ENCODE results near the gene SLC16A10. TPM values are rescaled to one million over a fixed set of nuclear protein-coding genes. Genes with fewer than 3 reads are reported as not detected.

The SLC16A10 gene
- total RNA-seq, 1 experiment from 2014 or later: 0.18 TPM

GRCh38 chr6:111231090-111231459 is 143.8 kb downstream of the SLC16A10 start:
- ChIA-PET POLR2A (no interaction called here), CTCF (no interaction called here)

GRCh38 chr6:111237852-111238251 is 150.5 kb downstream of the SLC16A10 start:
- ChIA-PET CTCF (interaction anchor here (0.5 to 0.7 kb wide), 2 partner anchors 21 to 488 kb away, joined by 3 read pairs; a partner anchor contains a TSS), POLR2A (no interaction called here)
- intact Hi-C loops (cut with micrococcal nuclease; ENCODE audit: unreplicated experiment) (no loop called here), in situ Hi-C loops (cut with HindIII; ENCODE audit: low pct_unique_long_range_greater_than_20kb, low sequenced_read_pairs) (no loop called here)
- H3K4me3 ChIP-seq (ENCODE audit: low read depth in 2 of 2, low read length in 2 of 2): no peak overlapping the region
- no peaks in the 10 kb centered on the region for H3K27me3 ChIP-seq (ENCODE audit: control insufficient read depth, insufficient read depth, low read length)
- H3K27ac ChIP-seq (ENCODE audit: low read length): no peak overlapping the region
- 0 out of 2 replicates have a peak, but pooled peaks cover 4% of the 10 kb centered on the region for H3K4me1 ChIP-seq (ENCODE audit: control insufficient read depth, insufficient read depth, low read length)
- no peak for TF ChIP-seq CTCF (IDR thresholded peaks at IDR 0.05)
- TF ChIP-seq TCF7L2 (IDR thresholded peaks at IDR 0.05; ENCODE audit: low read depth, low read length): no peak
- no peak for TF ChIP-seq SIN3A (IDR thresholded peaks at IDR 0.05; ENCODE audit: borderline replicate concordance, insufficient read depth, low read depth, low read length)
- BruUV-seq (replicated peaks): no TSS peak
- DNase-seq (ENCODE audit: low read depth, low spot score) (no peak), ATAC-seq (no peak)
- H3K9me3 ChIP-seq (ENCODE audit: control insufficient read depth, insufficient read depth, low read depth, low read length): no peaks in the 10 kb centered on the region
- no peaks in the 10 kb centered on the region for H3K36me3 ChIP-seq (ENCODE audit: control insufficient read depth, insufficient read depth, low read length)

More at GRCh38 chr6:111231090-111231459, 143.8 kb downstream of the SLC16A10 start:
- H3K4me3 ChIP-seq (ENCODE audit: low read depth in 2 of 2, low read length in 2 of 2): no peak overlapping the region
- no peaks in the 10 kb centered on the region for H3K4me1 ChIP-seq (ENCODE audit: control insufficient read depth, insufficient read depth, low read length)
- ATAC-seq (no peak), DNase-seq (ENCODE audit: low read depth, low spot score) (no peak)
- H3K9me3 ChIP-seq (ENCODE audit: control insufficient read depth, insufficient read depth, low read depth, low read length): no peaks in the 10 kb centered on the region
- intact Hi-C loops (cut with micrococcal nuclease; ENCODE audit: unreplicated experiment) (no loop called here), in situ Hi-C loops (cut with HindIII; ENCODE audit: low pct_unique_long_range_greater_than_20kb, low sequenced_read_pairs) (no loop called here)
- 0 out of 2 replicates have a peak, but pooled peaks cover 5% of the 10 kb centered on the region for H3K27me3 ChIP-seq (ENCODE audit: control insufficient read depth, insufficient read depth, low read length)
- TF ChIP-seq TCF7L2 (IDR thresholded peaks at IDR 0.05; ENCODE audit: low read depth, low read length) (no peak), SIN3A (IDR thresholded peaks at IDR 0.05; ENCODE audit: borderline replicate concordance, insufficient read depth, low read depth, low read length) (no peak), POLR2AphosphoS5 (IDR thresholded peaks at IDR 0.05; ENCODE audit: low read depth, low read length) (no peak), CTCF (IDR thresholded peaks at IDR 0.05) (no peak), REST (IDR thresholded peaks at IDR 0.05; ENCODE audit: insufficient read depth in 1 of 2, low read depth in 2 of 2, low read length in 1 of 2) (no peak)
- BruUV-seq (replicated peaks): no TSS peak
- no peaks in the 10 kb centered on the region for H3K36me3 ChIP-seq (ENCODE audit: control insufficient read depth, insufficient read depth, low read length)
- no peak overlapping the region for H3K27ac ChIP-seq (ENCODE audit: low read length)
